WI38 (cell line): ENCODE results near the gene PPM1F.

Experiments
- H3K4me3 ChIP-seq: 2 replicates; pipeline ENCODE4 v1.5.1; 2011; ENCODE audit warnings: low read depth, mild to moderate bottlenecking, control low read depth, low read length
- TF ChIP-seq, protein P1 (sequence below): IDR thresholded peaks from 2 replicates; pipeline ENCODE4 v1.5.1; 2012; ENCODE audit warnings: low read depth, mild to moderate bottlenecking, control low read depth, low read length

The PPM1F gene

GRCh38 chr22:21963790-21964211, 11.2 kb upstream of the PPM1F start:
- no peak overlapping the region for H3K4me3 ChIP-seq
- TF ChIP-seq, protein P1, sequence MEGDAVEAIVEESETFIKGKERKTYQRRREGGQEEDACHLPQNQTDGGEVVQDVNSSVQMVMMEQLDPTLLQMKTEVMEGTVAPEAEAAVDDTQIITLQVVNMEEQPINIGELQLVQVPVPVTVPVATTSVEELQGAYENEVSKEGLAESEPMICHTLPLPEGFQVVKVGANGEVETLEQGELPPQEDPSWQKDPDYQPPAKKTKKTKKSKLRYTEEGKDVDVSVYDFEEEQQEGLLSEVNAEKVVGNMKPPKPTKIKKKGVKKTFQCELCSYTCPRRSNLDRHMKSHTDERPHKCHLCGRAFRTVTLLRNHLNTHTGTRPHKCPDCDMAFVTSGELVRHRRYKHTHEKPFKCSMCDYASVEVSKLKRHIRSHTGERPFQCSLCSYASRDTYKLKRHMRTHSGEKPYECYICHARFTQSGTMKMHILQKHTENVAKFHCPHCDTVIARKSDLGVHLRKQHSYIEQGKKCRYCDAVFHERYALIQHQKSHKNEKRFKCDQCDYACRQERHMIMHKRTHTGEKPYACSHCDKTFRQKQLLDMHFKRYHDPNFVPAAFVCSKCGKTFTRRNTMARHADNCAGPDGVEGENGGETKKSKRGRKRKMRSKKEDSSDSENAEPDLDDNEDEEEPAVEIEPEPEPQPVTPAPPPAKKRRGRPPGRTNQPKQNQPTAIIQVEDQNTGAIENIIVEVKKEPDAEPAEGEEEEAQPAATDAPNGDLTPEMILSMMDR, result no peak

GRCh38 chr22:21963286-21963685, 10.6 kb upstream of the PPM1F start:
- TF ChIP-seq, protein P1, result no peak

DNA sequence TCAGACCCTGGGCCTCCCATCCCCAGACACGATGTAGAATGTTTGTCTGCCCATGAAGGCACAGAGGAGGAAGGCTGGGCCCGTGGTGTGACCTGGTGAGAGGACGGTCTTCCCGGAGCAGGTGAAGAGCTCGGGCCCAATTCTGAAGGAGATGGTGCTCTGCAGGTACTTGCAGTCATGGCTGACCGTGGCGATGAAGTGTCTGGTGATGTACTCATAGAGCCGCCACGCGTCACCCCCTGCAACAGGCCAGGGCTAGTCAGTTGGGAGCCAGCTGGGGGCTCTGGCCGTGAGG, 10.0 kb upstream of the PPM1F start:
- TF ChIP-seq, protein P1, result no peak
- no peak overlapping the region for H3K4me3 ChIP-seq

More at GRCh38 chr22:21963286-21963685, 10.6 kb upstream of the PPM1F start:
- H3K4me3 ChIP-seq, result no peak overlapping the region

DNA sequence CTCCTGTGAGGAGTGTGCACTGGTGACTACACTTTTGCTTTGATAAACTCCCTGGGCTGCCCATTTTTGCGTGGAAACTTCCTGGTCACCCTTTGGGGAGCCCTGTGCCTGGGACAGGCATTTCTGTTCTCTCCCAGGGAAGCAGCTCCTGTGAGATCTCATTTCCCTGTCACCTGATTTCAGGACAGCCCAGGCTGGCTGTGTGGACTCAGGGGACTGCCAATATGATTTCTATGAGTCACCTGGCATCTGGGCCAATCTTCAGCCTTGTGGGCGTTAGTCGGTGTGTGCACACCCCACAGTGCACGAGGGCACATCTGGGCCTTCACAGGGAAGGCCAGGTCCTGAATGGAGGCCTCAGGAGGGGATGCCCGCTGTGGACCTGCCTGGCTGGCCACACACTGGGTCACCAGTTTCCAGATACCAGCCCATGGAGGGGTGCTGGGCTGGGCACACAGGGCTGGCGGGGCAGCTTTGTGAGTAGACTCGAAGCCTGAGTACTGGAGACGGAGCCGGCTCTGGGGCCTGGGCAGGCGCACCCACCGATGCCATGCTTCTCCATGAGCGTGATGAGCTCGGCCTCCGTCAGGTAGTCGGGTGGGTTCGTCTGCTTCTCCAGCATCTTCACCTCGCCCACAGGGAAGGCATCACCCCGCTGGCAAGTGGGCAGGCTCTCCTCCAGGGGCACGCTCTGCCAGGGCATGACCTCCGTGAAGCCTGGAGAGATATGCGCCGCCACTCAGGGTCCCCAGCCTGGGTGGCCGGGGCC, 9.4 kb upstream of the PPM1F start:
- no peak overlapping the region for H3K4me3 ChIP-seq
- TF ChIP-seq, protein P1, result no peak

DNA sequence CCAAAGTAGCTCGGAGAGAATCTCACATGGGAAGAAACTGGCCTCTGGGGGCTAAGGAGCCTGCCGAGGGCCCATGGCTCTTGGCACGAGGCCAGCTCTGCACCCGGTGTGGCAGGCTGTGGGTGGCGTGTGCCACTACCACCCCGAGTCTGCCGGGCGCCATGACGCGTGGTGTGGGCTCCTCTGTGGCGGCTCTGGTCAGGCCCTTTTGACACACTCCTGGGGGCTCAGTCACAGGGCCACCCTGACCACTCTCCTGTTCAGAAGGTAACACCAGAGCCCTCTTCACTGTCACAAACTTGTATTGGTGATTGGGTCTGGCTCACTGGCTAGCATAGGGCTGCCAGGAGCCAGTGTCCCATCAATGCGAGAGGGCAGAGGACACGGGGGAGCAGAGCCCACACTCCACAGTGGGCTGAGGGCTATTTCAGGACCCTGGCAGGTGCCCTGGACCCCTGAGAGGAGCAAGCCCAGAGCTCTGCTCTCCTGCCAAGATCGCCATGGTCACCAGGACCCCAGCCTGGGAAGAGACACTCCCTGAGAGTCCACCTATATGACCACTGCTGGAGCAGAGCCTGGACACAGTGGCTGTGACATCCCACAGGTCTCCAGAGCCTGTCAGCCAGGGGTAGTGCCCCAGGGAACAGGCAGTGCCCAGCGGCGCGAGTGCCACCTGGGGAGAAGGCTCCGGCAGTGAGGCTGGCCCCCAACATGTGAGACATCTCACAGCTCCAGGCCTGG, 8.6 kb upstream of the PPM1F start:
- no peak overlapping the region for H3K4me3 ChIP-seq
- TF ChIP-seq, protein P1, result no peak

GRCh38 chr22:21960200-21961126, 7.8 kb upstream of the PPM1F start:
- TF ChIP-seq, protein P1, result no peak
- H3K4me3 ChIP-seq, result no peak overlapping the region
